ENCODE data around the gene SIMC1.
"Not testable (repeated sequence)": the region's sequence is repeated elsewhere in the genome, so short reads cannot be mapped to it uniquely, and the experiment has no call there.

The SIMC1 gene

GRCh38 chr5:176260682-176261081 lies 22.5 kb downstream of the SIMC1 start:
- not testable (repeated sequence) for H3K36me3 ChIP-seq (ENCODE audit: control insufficient read depth, insufficient read depth, low read length); H3K27me3 ChIP-seq (ENCODE audit: control insufficient read depth, insufficient read depth, low read length); H3K9me3 ChIP-seq (ENCODE audit: control insufficient read depth, low read length); H3K9ac ChIP-seq (ENCODE audit: low read length); H3K4me3 ChIP-seq (ENCODE audit: low read length); H3K4me1 ChIP-seq (ENCODE audit: control insufficient read depth, insufficient read depth, low read length)

GRCh38 chr5:176266448-176266847 lies 28.2 kb downstream of the SIMC1 start:
- not testable (repeated sequence) for H3K9me3 ChIP-seq (ENCODE audit: control insufficient read depth, low read length); H3K4me3 ChIP-seq (ENCODE audit: low read length); H3K9ac ChIP-seq (ENCODE audit: low read length); H3K36me3 ChIP-seq (ENCODE audit: control insufficient read depth, insufficient read depth, low read length); H3K27me3 ChIP-seq (ENCODE audit: control insufficient read depth, insufficient read depth, low read length); H3K4me1 ChIP-seq (ENCODE audit: control insufficient read depth, insufficient read depth, low read length)

GRCh38 chr5:176289018-176289417 lies 50.8 kb downstream of the SIMC1 start:
- H3K4me3 ChIP-seq (ENCODE audit: low read length); H3K9ac ChIP-seq (ENCODE audit: low read length); H3K36me3 ChIP-seq (ENCODE audit: control insufficient read depth, insufficient read depth, low read length); H3K4me1 ChIP-seq (ENCODE audit: control insufficient read depth, insufficient read depth, low read length); H3K9me3 ChIP-seq (ENCODE audit: control insufficient read depth, low read length); H3K27me3 ChIP-seq (ENCODE audit: control insufficient read depth, insufficient read depth, low read length): not testable (repeated sequence)

GRCh38 chr5:176290057-176290840 lies 52.0 kb downstream of the SIMC1 start:
- H3K4me3 ChIP-seq (ENCODE audit: low read length); H3K4me1 ChIP-seq (ENCODE audit: control insufficient read depth, insufficient read depth, low read length); H3K27me3 ChIP-seq (ENCODE audit: control insufficient read depth, insufficient read depth, low read length); H3K36me3 ChIP-seq (ENCODE audit: control insufficient read depth, insufficient read depth, low read length); H3K9ac ChIP-seq (ENCODE audit: low read length); H3K9me3 ChIP-seq (ENCODE audit: control insufficient read depth, low read length): not testable (repeated sequence)

GRCh38 chr5:176305356-176305755 lies 67.1 kb downstream of the SIMC1 start:
- H3K4me3 ChIP-seq (ENCODE audit: low read length); H3K4me1 ChIP-seq (ENCODE audit: control insufficient read depth, insufficient read depth, low read length); H3K36me3 ChIP-seq (ENCODE audit: control insufficient read depth, insufficient read depth, low read length); H3K9me3 ChIP-seq (ENCODE audit: control insufficient read depth, low read length); H3K27me3 ChIP-seq (ENCODE audit: control insufficient read depth, insufficient read depth, low read length); H3K9ac ChIP-seq (ENCODE audit: low read length): not testable (repeated sequence)

GRCh38 chr5:176317534-176318374 lies 79.5 kb downstream of the SIMC1 start:
- H3K36me3 ChIP-seq (ENCODE audit: control insufficient read depth, insufficient read depth, low read length), result no peaks in the 10 kb centered on the region
- no peaks in the 10 kb centered on the region for H3K4me1 ChIP-seq (ENCODE audit: control insufficient read depth, insufficient read depth, low read length)
- no peak overlapping the region for H3K9ac ChIP-seq (ENCODE audit: low read length)
- no peak overlapping the region for H3K4me3 ChIP-seq (ENCODE audit: low read length)
- H3K9me3 ChIP-seq (ENCODE audit: control insufficient read depth, low read length), result no peaks in the 10 kb centered on the region
- H3K27me3 ChIP-seq (ENCODE audit: control insufficient read depth, insufficient read depth, low read length), result no peaks in the 10 kb centered on the region

GRCh38 chr5:176319827-176320554 lies 81.8 kb downstream of the SIMC1 start:
- Histone ChIP-seq H3K27me3 (ENCODE audit: control insufficient read depth, insufficient read depth, low read length) (no peaks in the 10 kb centered on the region), H3K9ac (ENCODE audit: low read length) (no peak overlapping the region), H3K4me1 (ENCODE audit: control insufficient read depth, insufficient read depth, low read length) (no peaks in the 10 kb centered on the region), H3K9me3 (ENCODE audit: control insufficient read depth, low read length) (no peaks in the 10 kb centered on the region), H3K4me3 (ENCODE audit: low read length) (no peak overlapping the region), H3K36me3 (ENCODE audit: control insufficient read depth, insufficient read depth, low read length) (no peaks in the 10 kb centered on the region)

- Histone ChIP-seq H3K4me1 (ENCODE audit: control insufficient read depth, insufficient read depth, low read length) (no peaks in the 10 kb centered on the region), H3K9ac (ENCODE audit: low read length) (no peak overlapping the region), H3K4me3 (ENCODE audit: low read length) (no peak overlapping the region), H3K9me3 (ENCODE audit: control insufficient read depth, low read length) (no peaks in the 10 kb centered on the region), H3K36me3 (ENCODE audit: control insufficient read depth, insufficient read depth, low read length) (no peaks in the 10 kb centered on the region), H3K27me3 (ENCODE audit: control insufficient read depth, insufficient read depth, low read length) (no peaks in the 10 kb centered on the region)
These were observed 82.4 kb downstream of the SIMC1 start for GRCh38 chr5:176320577-176320976.

- no peaks in the 10 kb centered on the region for H3K36me3 ChIP-seq (ENCODE audit: control insufficient read depth, insufficient read depth, low read length)
- H3K27me3 ChIP-seq (ENCODE audit: control insufficient read depth, insufficient read depth, low read length), result no peaks in the 10 kb centered on the region
- no peaks in the 10 kb centered on the region for H3K4me1 ChIP-seq (ENCODE audit: control insufficient read depth, insufficient read depth, low read length)
- H3K9ac ChIP-seq (ENCODE audit: low read length), result no peak overlapping the region
- no peak overlapping the region for H3K4me3 ChIP-seq (ENCODE audit: low read length)
- peaks cover 3% of the 10 kb centered on the region for H3K9me3 ChIP-seq (ENCODE audit: control insufficient read depth, low read length)
These were observed 96.0 kb downstream of the SIMC1 start for GRCh38 chr5:176334031-176334770.

- Histone ChIP-seq H3K4me1 (ENCODE audit: control insufficient read depth, insufficient read depth, low read length) (no peaks in the 10 kb centered on the region), H3K27me3 (ENCODE audit: control insufficient read depth, insufficient read depth, low read length) (no peaks in the 10 kb centered on the region), H3K9ac (ENCODE audit: low read length) (no peak overlapping the region), H3K4me3 (ENCODE audit: low read length) (no peak overlapping the region), H3K9me3 (ENCODE audit: control insufficient read depth, low read length) (peaks cover 3% of the 10 kb centered on the region), H3K36me3 (ENCODE audit: control insufficient read depth, insufficient read depth, low read length) (no peaks in the 10 kb centered on the region)
These were observed 99.7 kb downstream of the SIMC1 start for GRCh38 chr5:176337913-176338312.

GRCh38 chr5:176339304-176339703 lies 101.1 kb downstream of the SIMC1 start:
- Histone ChIP-seq H3K9me3 (ENCODE audit: control insufficient read depth, low read length) (no peaks in the 10 kb centered on the region), H3K4me1 (ENCODE audit: control insufficient read depth, insufficient read depth, low read length) (no peaks in the 10 kb centered on the region), H3K4me3 (ENCODE audit: low read length) (no peak overlapping the region), H3K36me3 (ENCODE audit: control insufficient read depth, insufficient read depth, low read length) (no peaks in the 10 kb centered on the region), H3K27me3 (ENCODE audit: control insufficient read depth, insufficient read depth, low read length) (no peaks in the 10 kb centered on the region), H3K9ac (ENCODE audit: low read length) (no peak overlapping the region)
